Neural crest cell (in vitro differentiated cells): ENCODE results near the gene CFAP77. TPM values are rescaled to one million over a fixed set of nuclear protein-coding genes. Genes with fewer than 3 reads are reported as not detected.
A peak's percentile ranks its signal among the peaks of the same experiment; 100 is the strongest.
"Not testable (repeated sequence)": the region's sequence is repeated elsewhere in the genome, so short reads cannot be mapped to it uniquely, and the experiment has no call there.

Experiments
- DNase-seq: peaks from one replicate; pipeline ENCODE4 v3.0.0; 2021; ENCODE audit warnings: low read depth, mixed read lengths, low spot score
- H3K27ac Mint-ChIP-seq: one replicate; pipeline ENCODE4 v1.8.0; 2021; ENCODE audit warnings: mild to moderate bottlenecking, mixed read lengths; ENCODE audit not compliant: unreplicated experiment
- H3K27me3 Mint-ChIP-seq: 2 replicates; pipeline ENCODE4 v1.8.0; 2021; ENCODE audit warnings: low read depth, mild to moderate bottlenecking, mixed read lengths
- H3K36me3 Mint-ChIP-seq: 2 replicates; pipeline ENCODE4 v1.8.0; 2021; ENCODE audit warnings: low read depth, mild to moderate bottlenecking, mixed read lengths
- H3K4me1 Mint-ChIP-seq: 2 replicates; pipeline ENCODE4 v1.8.0; 2021; ENCODE audit warnings: mixed read lengths
- H3K4me3 Mint-ChIP-seq: one replicate; pipeline ENCODE4 v1.8.0; 2021; ENCODE audit warnings: mild to moderate bottlenecking, mixed read lengths
- H3K9me3 Mint-ChIP-seq: 2 replicates; pipeline ENCODE4 v1.8.0; 2021; ENCODE audit warnings: mixed read lengths
- total RNA-seq: library from RNA; stranded (reverse); gene quantifications from 2 replicates; pipeline ENCODE4 v1.2.1, GENCODE V29; 2021
- TF ChIP-seq, protein P1 (sequence below): fragments of 200-600 bp; sonication (generic); conservative IDR thresholded peaks from 2 replicates; pipeline ENCODE4 v1.5.0; 2021; ENCODE audit warnings: antibody characterized with exemption, mild to moderate bottlenecking

CFAP77 gene
- total RNA-seq, 1 donor from 2014 or later: 0.23 TPM

DNA sequence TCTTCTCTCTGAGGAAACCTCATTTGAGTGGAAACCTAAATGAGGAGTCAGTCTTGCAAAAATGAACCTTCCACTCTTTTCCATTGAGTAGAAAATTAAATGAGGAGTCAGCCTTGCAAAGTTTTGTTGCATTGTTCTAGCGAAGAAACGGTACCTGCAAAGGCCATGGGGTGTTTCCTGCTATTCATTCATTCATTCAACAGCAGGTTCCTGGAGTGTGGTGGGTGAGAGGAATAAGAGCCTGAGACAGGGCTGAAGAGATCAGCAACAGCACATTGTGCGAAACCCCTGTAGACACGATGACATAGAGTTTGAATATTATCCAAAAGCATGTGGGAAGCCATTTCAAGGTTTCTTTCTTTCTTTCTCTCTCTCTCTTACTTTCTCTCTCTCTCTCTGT lies 40.6 kb upstream of the CFAP77 start:
- peaks cover 6% of the 10 kb centered on the region for H3K4me1 Mint-ChIP-seq
- H3K36me3 Mint-ChIP-seq: no peaks in the 10 kb centered on the region
- H3K4me3 Mint-ChIP-seq: no peak overlapping the region
- no peaks in the 10 kb centered on the region for H3K27me3 Mint-ChIP-seq
- H3K9me3 Mint-ChIP-seq: no peaks in the 10 kb centered on the region
- TF ChIP-seq, protein P1, sequence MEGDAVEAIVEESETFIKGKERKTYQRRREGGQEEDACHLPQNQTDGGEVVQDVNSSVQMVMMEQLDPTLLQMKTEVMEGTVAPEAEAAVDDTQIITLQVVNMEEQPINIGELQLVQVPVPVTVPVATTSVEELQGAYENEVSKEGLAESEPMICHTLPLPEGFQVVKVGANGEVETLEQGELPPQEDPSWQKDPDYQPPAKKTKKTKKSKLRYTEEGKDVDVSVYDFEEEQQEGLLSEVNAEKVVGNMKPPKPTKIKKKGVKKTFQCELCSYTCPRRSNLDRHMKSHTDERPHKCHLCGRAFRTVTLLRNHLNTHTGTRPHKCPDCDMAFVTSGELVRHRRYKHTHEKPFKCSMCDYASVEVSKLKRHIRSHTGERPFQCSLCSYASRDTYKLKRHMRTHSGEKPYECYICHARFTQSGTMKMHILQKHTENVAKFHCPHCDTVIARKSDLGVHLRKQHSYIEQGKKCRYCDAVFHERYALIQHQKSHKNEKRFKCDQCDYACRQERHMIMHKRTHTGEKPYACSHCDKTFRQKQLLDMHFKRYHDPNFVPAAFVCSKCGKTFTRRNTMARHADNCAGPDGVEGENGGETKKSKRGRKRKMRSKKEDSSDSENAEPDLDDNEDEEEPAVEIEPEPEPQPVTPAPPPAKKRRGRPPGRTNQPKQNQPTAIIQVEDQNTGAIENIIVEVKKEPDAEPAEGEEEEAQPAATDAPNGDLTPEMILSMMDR: no peak
- DNase-seq: no peak
- H3K27ac Mint-ChIP-seq: no peak overlapping the region

DNA sequence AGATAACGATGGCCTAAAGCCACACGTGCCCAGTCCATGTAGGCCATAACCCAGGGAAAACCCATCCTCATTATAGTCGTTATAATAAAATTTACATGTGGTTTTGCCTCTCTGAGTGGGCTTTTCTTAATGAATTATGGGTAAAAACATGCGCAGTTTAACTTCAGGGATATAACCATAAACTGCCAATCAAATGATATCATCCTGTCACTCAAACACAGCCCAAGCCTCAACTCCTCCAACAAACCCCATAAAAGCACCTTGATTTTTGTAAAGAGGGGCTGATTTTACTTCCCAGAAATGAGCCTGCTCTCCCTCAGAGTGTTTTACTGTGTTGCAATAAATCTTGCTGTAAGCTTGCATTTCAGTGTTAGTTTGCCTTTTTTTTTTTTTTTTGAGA lies 39.4 kb upstream of the CFAP77 start:
- H3K4me3 Mint-ChIP-seq: no peak overlapping the region
- no peaks in the 10 kb centered on the region for H3K9me3 Mint-ChIP-seq
- TF ChIP-seq, protein P1: no peak
- H3K27me3 Mint-ChIP-seq: no peaks in the 10 kb centered on the region
- no peak overlapping the region for H3K27ac Mint-ChIP-seq
- peaks cover 3% of the 10 kb centered on the region for H3K36me3 Mint-ChIP-seq
- H3K4me1 Mint-ChIP-seq: peaks cover 6% of the 10 kb centered on the region
- no peak for DNase-seq

DNA sequence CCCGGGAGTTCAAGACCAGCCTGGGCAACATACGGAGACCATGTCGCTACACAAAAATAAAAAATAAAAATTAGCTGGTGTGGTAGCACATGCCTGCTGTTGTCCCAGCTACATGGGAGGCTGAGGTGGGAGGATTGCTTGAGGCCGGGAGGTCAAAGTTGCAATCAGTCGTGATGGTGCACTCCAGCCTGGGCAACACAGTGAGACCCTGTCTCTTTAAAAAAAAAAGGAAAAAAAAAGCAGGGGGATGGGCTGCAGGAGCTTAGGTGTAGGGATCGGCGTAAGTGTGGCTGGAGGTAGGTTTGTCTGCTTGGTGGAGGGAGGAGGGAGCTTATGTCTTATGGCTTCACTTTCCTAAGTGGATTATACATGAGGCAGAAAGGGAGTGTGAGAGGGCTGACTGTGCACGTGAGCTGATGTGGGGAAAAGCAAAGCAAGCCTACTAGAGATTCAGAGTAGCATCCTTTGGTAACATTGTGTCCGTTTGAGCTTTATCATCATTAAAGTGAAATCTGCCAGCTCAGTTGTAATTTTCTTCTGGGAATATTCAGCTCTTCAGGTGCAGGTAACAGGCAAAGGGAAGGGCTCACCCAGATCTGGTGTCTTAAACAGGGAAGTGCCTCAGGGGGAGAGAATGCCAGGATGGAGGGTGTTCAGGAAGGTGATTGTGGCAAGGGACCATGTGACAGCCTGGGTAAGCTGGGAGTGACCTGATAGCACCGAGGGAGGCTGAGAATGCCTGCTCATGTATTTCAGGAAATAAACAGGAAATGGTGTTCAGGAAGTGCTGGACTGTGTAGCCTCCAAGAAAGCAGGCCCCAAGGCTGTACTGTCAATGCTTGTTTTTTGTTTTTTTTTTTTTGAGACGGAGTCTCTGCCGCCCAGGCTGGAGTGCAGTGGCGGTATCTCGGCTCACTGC lies 37.6 kb upstream of the CFAP77 start:
- DNase-seq: no peak
- TF ChIP-seq, protein P1: no peak
- H3K27me3 Mint-ChIP-seq: no peaks in the 10 kb centered on the region
- no peak overlapping the region for H3K4me3 Mint-ChIP-seq
- H3K9me3 Mint-ChIP-seq: no peaks in the 10 kb centered on the region
- peaks cover 6% of the 10 kb centered on the region for H3K36me3 Mint-ChIP-seq
- H3K27ac Mint-ChIP-seq: peak overlapping the region; percentile 81
- H3K4me1 Mint-ChIP-seq: peaks cover 6% of the 10 kb centered on the region

DNA sequence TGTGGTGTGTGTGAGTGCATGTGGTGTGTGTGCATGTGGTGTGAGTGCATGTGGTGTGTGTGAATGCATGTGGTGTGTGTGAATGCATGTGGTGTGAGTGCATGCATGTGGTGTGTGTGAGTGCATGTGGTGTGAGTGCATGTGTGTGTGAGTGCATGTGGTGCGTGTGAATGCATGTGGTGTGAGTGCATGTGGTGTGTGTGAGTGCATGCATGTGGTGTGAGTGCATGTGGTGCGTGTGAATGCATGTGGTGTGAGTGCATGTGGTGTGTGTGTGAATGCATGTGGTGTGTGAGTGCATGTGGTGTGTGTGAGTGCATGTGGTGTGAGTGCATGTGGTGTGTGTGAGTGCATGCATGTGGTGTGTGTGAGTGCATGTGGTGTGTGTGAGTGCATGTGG lies 32.2 kb upstream of the CFAP77 start:
- not testable (repeated sequence) for H3K4me1 Mint-ChIP-seq, H3K36me3 Mint-ChIP-seq, H3K27me3 Mint-ChIP-seq, H3K9me3 Mint-ChIP-seq, H3K27ac Mint-ChIP-seq, DNase-seq, H3K4me3 Mint-ChIP-seq

DNA sequence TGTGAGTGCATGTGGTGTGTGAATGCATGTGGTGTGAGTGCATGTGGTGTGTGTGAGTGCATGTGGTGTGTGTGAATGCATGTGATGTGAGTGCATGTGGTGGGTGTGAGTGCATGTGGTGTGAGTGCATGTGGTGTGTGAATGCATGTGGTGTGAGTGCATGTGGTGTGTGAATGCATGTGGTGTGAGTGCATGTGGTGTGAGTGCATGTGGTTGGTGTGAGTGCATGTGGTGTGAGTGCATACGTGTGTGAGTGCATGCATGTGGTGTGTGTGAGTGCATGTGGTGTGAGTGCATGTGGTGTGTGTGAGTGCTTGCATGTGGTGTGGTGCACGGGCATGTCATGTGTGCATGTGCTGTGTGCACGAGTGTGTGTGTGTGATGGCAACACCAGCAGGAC lies 31.6 kb upstream of the CFAP77 start:
- not testable (repeated sequence) for H3K27ac Mint-ChIP-seq, H3K9me3 Mint-ChIP-seq, DNase-seq, H3K4me1 Mint-ChIP-seq, H3K4me3 Mint-ChIP-seq, H3K27me3 Mint-ChIP-seq, H3K36me3 Mint-ChIP-seq

DNA sequence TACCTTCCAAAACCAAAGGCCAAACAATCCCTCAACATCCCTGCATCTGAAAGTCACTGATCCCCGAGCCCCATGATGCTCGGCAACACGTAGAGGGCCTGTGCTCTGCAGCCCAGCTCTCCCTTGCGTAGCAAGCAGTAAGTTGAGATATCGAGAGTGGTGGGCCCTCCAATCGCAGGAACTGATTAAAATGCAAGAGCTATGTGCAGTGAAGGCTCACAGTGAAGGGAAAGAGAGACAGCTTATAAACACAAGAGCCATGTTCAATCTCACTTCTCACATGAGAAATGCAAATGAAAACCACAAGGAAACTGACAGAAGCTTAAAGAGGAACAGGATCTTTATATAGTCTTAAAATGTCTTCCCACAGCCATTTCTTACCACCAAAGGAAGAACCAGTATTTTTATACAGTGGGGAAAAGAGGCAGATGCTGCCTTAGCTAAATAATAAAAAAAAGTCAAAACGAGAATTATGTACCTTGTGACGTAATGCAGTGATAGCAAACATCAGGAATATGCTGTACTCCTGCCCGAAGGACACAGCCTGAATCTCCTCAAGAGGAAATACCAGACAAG lies 28.0 kb upstream of the CFAP77 start:
- Mint-ChIP-seq H3K27me3 (no peaks in the 10 kb centered on the region), H3K27ac (no peak overlapping the region), H3K36me3 (peaks cover 2% of the 10 kb centered on the region), H3K9me3 (no peaks in the 10 kb centered on the region), H3K4me3 (no peak overlapping the region), H3K4me1 (no peaks in the 10 kb centered on the region)
- DNase-seq: no peak
- TF ChIP-seq, protein P1: no peak
